DMS153 treated with DMSO at 0.1 percent for 48 hours (cell line): ENCODE results near the gene CEP85L.

Experiments
- DNase-seq: peaks from one replicate; lab custom pipeline; 2025; ENCODE audit not compliant: unreplicated experiment; lab: John Stamatoyannopoulos, UW

CEP85L gene

DNA sequence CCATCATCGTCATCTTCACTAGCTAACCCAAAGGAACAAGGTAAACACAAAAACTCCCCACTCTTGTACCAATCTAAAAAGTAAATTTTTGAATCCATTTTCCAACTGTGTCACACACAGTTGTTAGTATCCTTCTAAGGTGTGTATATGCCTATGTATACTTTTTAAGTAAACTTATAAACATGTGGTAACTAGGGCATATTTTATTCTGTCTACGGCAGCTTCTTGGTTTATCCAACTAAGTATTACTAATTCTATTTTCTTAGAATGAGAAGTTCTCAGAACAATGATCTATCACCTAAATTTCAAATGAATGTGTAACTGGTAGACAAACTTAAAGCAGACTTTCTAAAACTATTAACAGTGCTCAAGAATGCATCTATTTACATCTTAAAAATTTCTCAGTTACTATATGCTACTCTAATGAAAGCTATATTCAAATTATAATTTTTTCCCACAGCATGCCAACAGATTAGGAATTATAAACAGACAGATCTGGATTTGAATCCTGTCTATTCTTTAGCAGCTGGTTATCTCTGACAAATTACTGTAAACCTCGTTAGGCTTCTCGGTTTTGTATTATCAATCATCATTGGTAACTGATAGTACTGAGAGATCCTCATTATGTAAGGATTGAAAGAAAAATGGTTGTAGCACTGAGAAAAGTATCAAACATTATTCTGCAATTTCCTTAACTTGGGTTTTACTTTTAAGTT lies 105.1 kb downstream of the CEP85L start:
- DNase-seq, result no peak

GRCh38 chr6:118544105-118544504 lies 107.3 kb downstream of the CEP85L start:
- DNase-seq, result no peak

DNA sequence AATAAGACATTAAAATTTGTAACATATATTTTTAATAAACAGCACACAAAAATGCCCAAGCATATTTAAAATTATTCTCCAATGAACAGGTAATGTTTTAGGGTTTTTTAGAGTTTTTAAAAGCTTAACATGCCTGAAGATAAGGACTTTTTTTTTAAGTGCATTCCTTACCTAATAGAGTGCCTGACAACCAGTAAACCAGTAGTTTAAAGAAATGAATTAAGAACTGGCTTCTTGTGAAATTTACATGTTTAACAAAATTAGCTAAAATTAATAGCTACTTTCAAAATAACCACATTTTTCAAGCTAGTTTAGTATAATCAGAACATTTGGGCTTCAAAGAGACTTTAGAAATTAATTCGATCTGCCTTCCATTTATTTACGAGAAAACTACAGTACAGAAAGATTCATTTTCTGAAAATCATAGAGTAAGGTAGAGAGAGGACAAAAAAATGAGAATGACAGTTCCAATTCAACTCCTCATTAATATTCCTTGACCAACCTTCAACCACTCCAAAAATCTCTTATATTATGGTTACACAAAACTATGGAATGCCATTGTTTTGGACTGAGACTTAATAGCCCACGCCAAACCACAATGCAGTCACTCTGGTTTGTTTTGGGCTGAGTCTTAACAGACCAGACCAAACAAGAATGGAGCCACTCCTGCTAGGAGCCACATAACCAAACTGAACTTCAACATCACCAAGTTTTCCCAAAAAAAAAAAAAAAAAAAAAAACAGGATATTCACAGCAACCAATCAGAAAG lies 109.0 kb downstream of the CEP85L start:
- DNase-seq, result no peak

GRCh38 chr6:118537574-118537973 lies 113.8 kb downstream of the CEP85L start:
- no peak for DNase-seq

DNA sequence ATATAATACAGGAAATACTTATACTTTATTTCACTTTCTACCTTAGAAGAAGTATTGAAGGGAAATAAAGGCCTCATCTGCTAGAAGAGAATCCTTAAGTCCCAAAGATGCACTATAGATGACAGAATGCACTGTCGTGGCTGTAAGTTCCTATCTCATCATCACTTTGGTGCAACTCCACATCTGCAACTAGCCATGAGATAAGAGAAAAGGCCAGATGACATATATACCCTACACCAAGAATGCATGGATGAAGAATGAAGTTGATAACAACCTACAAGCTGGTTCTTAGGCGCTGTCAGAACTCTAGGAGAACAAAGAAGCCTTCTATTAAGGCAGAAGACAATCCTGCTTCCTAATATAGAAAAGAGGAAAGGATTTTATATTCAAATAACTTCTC lies 114.9 kb downstream of the CEP85L start:
- DNase-seq, result no peak

GRCh38 chr6:118535176-118535844 lies 116.1 kb downstream of the CEP85L start:
- DNase-seq, result no peak

GRCh38 chr6:118530942-118531341 lies 120.4 kb downstream of the CEP85L start:
- DNase-seq, result no peak

GRCh38 chr6:118529756-118530155 lies 121.6 kb downstream of the CEP85L start:
- no peak for DNase-seq

DNA sequence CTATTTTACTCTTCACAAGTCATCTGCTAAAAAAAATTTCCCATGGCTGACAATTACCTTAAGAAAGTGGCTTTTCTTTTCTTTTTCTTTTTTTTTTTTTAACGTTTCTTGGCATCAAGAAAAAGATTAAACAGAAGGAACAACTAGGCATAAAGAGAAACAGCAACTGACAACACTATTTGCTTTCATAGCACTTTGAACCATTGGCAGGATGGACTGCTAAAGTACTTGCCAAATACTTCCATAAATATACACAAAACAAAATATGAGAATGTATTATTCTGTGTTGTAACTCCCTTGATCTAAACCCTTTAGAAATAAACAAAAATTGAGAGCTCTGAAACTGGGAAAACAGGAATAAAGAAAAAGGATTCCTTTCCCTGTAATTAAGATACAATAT lies 123.3 kb downstream of the CEP85L start:
- DNase-seq, result no peak

DNA sequence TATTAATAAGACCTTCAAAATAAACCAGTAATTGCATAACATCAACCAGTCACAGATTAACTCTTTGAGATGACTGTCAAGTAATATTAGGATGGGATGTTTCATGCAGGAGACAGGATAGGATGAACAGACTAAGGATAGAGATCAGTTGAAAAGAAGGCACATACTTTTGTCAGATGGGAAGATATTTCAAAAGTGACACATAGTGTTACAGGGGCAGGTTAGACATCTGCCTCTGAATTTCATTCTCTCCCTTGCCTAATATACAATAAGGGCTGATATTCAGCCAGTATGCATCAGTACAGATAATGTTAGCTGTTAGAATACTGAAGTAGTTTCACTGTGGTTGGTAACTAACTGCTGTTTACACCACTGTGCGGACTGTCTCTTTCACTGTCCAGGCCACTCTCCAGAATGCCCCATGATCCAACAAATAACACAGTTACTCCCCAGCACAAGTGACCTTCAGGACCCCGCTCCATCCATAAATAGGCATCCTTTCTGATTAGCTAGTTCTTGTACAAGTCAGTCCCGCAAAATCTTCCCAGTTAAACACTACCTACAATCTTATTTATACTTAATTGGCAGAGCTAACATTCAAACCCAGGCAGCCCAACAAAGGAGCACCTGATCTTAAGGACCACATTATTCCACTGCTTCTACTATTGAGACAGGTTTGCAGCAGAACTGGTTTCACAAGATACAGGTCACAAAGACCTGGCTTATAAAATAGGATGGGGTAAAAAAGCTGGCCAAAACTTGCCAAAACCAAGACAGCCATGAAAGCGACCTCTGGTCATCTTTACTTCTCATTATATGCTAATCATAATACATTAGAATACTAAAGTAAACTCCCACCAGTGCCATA lies 125.2 kb downstream of the CEP85L start:
- DNase-seq, result no peak

- DNase-seq, result no peak
Observed at GRCh38 chr6:118524686-118525085, 126.7 kb downstream of the CEP85L start.

GRCh38 chr6:118523216-118523615 lies 128.2 kb downstream of the CEP85L start:
- no peak for DNase-seq

GRCh38 chr6:118522422-118522821 lies 129.0 kb downstream of the CEP85L start:
- DNase-seq, result no peak

DNA sequence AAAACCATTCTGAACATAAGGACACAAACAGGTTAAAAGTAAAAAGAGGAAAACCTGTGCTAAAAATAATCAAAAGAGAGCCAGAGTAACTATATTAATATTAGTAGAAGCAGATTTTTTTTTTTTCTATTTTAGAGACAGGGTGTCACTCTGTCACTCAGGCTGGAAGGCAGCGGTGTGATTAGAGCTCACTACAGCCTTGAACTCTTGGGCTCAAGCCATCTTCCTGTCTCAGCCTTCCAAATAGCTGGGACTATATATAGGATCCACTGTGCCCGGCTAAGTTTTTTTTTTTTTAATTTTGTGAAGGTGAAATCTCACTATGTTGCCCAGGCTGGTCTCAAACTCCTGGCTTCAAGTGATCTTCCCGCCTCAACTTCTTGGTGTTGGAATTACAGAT lies 136.7 kb downstream of the CEP85L start:
- no peak for DNase-seq

DNA sequence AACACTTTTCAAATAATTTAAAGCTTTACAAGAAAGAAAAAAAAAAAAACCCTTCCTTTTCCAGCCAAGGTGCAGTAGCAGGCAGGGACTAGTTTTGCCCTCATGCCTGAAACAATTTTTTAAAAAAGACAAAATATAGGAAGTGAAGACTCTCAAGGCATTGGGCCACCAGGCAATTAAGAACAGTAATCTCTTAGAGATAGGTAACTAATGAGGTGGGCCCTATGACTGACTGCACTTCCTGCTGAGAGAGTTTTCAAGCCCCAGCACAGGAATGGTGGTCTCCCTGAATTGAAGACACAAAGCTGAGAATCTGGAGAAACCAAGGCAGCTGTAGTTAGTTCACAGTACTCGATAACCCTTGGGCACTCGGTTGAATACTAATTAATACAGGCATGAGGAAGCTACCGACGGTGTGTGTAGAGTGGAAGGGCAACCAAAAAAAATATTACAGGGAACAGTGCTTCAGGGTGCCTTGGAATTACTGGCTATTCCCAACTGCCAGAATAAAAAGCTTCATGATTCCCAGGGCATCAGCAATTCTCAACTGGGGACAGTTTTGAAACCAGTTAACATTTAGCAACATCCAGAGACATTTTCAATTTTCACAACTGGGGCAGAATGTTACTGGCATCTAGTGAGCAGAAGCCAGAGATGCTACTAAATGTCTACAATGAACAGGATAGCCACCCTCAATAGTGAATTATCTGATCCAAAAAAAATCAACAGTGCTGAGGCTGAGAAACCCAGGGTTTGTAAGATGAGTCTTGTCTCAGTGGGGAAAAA lies 139.3 kb downstream of the CEP85L start:
- DNase-seq, result no peak

DNA sequence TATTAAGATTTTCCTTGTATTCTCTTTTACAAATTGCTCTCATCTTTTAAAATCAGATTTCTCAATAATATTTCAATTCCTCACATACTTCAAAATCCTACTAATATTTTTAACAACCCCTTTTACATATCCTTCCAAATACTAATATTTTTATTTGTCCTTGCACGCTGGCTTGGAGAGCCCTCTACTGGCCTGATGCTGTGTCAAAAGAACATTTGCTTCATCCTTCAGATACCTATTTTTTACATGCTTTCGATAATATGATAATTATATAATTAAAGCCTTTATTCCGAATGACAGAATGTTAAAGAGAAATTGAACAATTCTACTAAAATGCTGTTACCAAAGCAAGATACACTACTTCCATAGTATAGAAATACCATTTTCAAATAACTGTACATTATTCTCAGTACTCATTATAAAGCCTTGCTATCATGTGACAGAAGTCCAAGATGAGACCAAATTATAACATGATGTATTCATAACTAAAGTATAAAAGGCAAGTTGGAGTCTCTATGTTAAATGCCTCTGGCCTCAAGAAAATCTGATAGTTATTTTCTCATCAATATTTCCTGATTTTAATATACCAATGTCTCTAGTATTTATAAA lies 142.3 kb downstream of the CEP85L start:
- DNase-seq, result peak; percentile 67

GRCh38 chr6:118507636-118508035 lies 143.8 kb downstream of the CEP85L start:
- DNase-seq, result no peak

DNA sequence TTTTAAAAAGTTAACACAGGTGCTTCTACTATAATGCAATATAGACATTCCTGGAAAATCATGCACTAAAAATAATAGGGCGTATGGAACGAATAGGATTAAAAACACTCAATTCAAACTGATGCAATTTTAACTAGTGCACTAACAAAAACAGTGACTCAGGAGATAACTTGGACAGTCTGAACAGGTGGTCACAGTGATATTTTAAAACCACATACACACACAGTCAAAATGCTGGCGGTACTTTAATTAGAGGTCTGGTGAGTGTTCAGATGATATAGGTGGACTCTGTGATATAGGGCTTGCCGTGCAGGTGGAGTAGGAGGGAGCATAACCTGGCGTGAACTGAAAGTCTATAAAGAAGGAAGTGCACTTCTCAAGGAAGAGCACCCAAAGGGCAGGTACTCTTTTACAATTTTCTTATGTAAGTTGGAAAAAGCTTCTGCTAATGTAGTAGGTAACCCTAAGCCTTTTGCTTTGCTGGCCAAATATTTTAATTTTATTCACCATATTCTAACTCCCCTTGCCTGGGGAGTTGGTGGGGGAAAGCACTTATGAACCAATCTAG lies 145.2 kb downstream of the CEP85L start:
- DNase-seq, result no peak

DNA sequence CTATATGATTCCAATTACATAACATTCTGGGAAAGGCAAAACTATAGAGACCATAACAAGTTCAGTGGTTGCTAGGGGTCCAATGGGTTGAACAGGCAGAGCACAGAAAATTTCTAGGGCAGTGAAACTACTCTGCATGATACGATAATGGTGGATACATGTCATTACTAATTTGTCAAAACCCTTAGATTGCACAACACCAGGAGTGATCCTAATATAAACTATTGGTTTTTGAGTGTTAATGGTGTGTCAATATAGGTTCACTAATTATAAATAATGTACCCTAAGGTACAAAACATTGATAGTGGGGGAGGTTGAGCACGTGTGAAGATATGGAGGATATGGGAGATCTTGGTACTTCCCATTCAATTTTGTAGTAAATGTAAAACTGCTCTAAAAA lies 145.7 kb downstream of the CEP85L start:
- DNase-seq, result no peak

- DNase-seq, result no peak
Observed at GRCh38 chr6:118504611-118505010, 146.8 kb downstream of the CEP85L start.
